GM19397 (cell line): ENCODE data around the gene FAM187B.
"Not testable (repeated sequence)": the region's sequence is repeated elsewhere in the genome, so short reads cannot be mapped to it uniquely, and the experiment has no call there.

Experiments
- ATAC-seq: cut with Tn5 transposase; IDR thresholded peaks from one replicate; pipeline ENCODE4 v1.9.1; 2021; ENCODE audit warnings: mild to moderate bottlenecking, moderate library complexity; ENCODE audit not compliant: unreplicated experiment

Gene FAM187B

GRCh38 chr19:35213663-35214632 lies 14.6 kb downstream of the FAM187B start:
- ATAC-seq, result peak; percentile 59

GRCh38 chr19:35212241-35212640 lies 16.3 kb downstream of the FAM187B start:
- ATAC-seq, result no peak

GRCh38 chr19:35211545-35212230 lies 16.9 kb downstream of the FAM187B start:
- no peak for ATAC-seq

- no peak for ATAC-seq
Observed at GRCh38 chr19:35209646-35210045, 18.9 kb downstream of the FAM187B start.

GRCh38 chr19:35208121-35208520 lies 20.4 kb downstream of the FAM187B start:
- ATAC-seq, result no peak

- no peak for ATAC-seq
Observed at GRCh38 chr19:35207391-35207871, 21.1 kb downstream of the FAM187B start.

- no peak for ATAC-seq
Observed at GRCh38 chr19:35206855-35207254, 21.7 kb downstream of the FAM187B start.

- no peak for ATAC-seq
Observed at GRCh38 chr19:35206379-35206778, 22.2 kb downstream of the FAM187B start.

GRCh38 chr19:35205733-35206323 lies 22.7 kb downstream of the FAM187B start:
- peak; percentile 14 for ATAC-seq

GRCh38 chr19:35204799-35205732 lies 23.5 kb downstream of the FAM187B start:
- peak; percentile 78 for ATAC-seq

- ATAC-seq, result no peak
Observed at GRCh38 chr19:35202722-35203688, 25.5 kb downstream of the FAM187B start.

- no peak for ATAC-seq
Observed at GRCh38 chr19:35199481-35199880, 29.1 kb downstream of the FAM187B start.

- not testable (repeated sequence) for ATAC-seq
Observed at GRCh38 chr19:35196861-35197260, 31.7 kb downstream of the FAM187B start.

GRCh38 chr19:35195830-35196229 lies 32.7 kb downstream of the FAM187B start:
- ATAC-seq, result no peak

GRCh38 chr19:35194012-35194984 lies 34.2 kb downstream of the FAM187B start:
- no peak for ATAC-seq

GRCh38 chr19:35184884-35185283 lies 43.7 kb downstream of the FAM187B start:
- no peak for ATAC-seq

- no peak for ATAC-seq
Observed at GRCh38 chr19:35184267-35184666, 44.3 kb downstream of the FAM187B start.

GRCh38 chr19:35181387-35181786 lies 47.2 kb downstream of the FAM187B start:
- no peak for ATAC-seq
